ENCODE measurements around the gene MSANTD2. TPM values are rescaled to one million over a fixed set of nuclear protein-coding genes. Genes with fewer than 3 reads are reported as not detected.

The MSANTD2 gene
- total RNA-seq, 3 donors from 2014 or later, result 10.9 to 34.2 (median 27.2) TPM

DNA sequence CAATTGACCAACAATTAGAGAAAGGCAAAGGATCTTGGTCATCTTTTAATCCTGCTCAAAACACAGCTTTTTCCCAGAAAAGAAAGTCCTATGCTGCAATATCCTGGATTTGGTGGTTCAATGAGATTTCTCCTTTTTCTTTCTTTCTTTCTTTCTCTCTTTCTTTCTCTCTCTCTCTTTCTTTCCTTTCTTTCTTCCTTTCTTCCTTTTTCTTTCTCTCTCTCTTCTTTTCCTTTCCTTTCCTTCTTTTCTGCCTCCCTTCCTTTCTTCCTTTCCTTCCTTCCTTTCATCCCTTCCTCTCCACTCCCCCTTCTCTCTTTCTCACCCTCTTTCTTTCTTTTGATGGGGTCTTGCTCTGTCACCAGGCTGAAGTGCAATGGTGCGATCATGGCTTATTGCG lies 31.7 kb upstream of the MSANTD2 start:
- Histone ChIP-seq H3K4me1 (no peaks in the 10 kb centered on the region), H3K36me3 (no peaks in the 10 kb centered on the region), H3K27ac (no peak overlapping the region), H3K4me3 (no peak overlapping the region), H3K27me3 (peaks cover 0 to 7% of the 10 kb centered on the region in 2 donors), H3K9me3 (no peaks in the 10 kb centered on the region)
- no peak for DNase-seq (ENCODE audit: low spot score in 2 of 2)
- intact Hi-C loops (cut with DNase I; ENCODE audit: low total_unique reads), result loop anchor here (10.0 kb wide), 1 partner anchor 157 kb away; the partner anchor contains the start of genes SIAE and SPA17
- TF ChIP-seq, protein P1, sequence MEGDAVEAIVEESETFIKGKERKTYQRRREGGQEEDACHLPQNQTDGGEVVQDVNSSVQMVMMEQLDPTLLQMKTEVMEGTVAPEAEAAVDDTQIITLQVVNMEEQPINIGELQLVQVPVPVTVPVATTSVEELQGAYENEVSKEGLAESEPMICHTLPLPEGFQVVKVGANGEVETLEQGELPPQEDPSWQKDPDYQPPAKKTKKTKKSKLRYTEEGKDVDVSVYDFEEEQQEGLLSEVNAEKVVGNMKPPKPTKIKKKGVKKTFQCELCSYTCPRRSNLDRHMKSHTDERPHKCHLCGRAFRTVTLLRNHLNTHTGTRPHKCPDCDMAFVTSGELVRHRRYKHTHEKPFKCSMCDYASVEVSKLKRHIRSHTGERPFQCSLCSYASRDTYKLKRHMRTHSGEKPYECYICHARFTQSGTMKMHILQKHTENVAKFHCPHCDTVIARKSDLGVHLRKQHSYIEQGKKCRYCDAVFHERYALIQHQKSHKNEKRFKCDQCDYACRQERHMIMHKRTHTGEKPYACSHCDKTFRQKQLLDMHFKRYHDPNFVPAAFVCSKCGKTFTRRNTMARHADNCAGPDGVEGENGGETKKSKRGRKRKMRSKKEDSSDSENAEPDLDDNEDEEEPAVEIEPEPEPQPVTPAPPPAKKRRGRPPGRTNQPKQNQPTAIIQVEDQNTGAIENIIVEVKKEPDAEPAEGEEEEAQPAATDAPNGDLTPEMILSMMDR (IDR thresholded peaks at IDR 0.05), result no peak
- no peak for TF ChIP-seq POLR2AphosphoS5 (IDR thresholded peaks at IDR 0.05)
- TF ChIP-seq POLR2A (IDR thresholded peaks at IDR 0.05), result no peak

DNA sequence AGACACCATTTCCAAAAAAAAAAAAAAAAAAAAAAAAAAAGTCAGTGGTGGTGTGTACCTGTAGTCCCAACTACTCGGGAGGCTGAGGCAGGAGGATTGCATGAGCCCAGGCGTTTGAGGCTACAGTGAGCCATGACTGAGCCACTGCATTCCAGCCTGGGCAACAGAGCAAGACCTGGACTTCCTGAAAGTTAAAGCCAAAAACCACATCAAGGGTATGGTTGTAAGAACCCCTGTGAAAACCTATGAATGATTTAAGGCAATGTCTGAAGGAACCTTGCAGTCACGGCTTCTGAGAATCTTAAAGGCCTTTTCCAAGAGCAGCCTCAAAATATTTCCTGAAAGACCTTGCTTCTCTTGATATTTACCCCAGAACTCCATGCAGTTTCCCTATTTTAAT lies 30.5 kb upstream of the MSANTD2 start:
- no peak for DNase-seq (ENCODE audit: low spot score in 2 of 2)
- H3K9me3 ChIP-seq, result no peaks in the 10 kb centered on the region
- no peaks in the 10 kb centered on the region for H3K4me1 ChIP-seq
- intact Hi-C loops (cut with DNase I; ENCODE audit: low total_unique reads), result loop anchor here (10.0 kb wide), 1 partner anchor 156 kb away; the partner anchor contains the start of genes SIAE and SPA17
- TF ChIP-seq POLR2AphosphoS5 (IDR thresholded peaks at IDR 0.05), result no peak
- no peak for TF ChIP-seq POLR2A (IDR thresholded peaks at IDR 0.05)
- TF ChIP-seq, protein P1 (IDR thresholded peaks at IDR 0.05), result no peak
- H3K27ac ChIP-seq, result no peak overlapping the region
- H3K27me3 ChIP-seq, result peaks cover 0 to 7% of the 10 kb centered on the region in 2 donors
- H3K4me3 ChIP-seq, result no peak overlapping the region
- no peaks in the 10 kb centered on the region for H3K36me3 ChIP-seq

DNA sequence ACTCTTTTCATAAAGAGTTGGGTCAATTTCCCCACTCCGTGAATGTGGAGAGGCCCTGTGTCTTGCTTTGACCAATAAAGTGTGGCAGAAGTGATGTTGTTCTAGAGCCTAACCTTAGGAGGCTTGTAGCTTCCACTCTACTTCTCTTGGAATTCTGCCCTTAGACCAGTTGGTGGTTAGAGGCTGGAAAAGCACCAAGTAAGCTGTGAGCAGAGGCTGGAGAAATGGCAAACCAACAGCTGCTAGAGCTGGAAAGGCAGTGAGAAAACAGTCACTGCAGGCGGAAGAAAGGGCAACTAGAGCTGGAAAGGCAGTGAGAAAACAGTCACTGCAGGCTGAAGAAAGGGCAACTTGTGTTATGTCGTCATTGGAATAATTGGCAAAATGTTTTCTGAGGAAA lies 29.8 kb upstream of the MSANTD2 start:
- DNase-seq (ENCODE audit: low spot score in 2 of 2), result no peak
- no peaks in the 10 kb centered on the region for H3K36me3 ChIP-seq
- H3K4me3 ChIP-seq, result no peak overlapping the region
- intact Hi-C loops (cut with DNase I; ENCODE audit: low total_unique reads), result loop anchor here (10.0 kb wide), 1 partner anchor 155 kb away; the partner anchor contains the start of genes SIAE and SPA17
- no peaks in the 10 kb centered on the region for H3K4me1 ChIP-seq
- no peaks in the 10 kb centered on the region for H3K9me3 ChIP-seq
- H3K27ac ChIP-seq, result no peak overlapping the region
- TF ChIP-seq POLR2AphosphoS5 (IDR thresholded peaks at IDR 0.05) (no peak), POLR2A (IDR thresholded peaks at IDR 0.05) (no peak)
- TF ChIP-seq, protein P1 (IDR thresholded peaks at IDR 0.05), result no peak
- H3K27me3 ChIP-seq, result peaks cover 0 to 7% of the 10 kb centered on the region in 2 donors

DNA sequence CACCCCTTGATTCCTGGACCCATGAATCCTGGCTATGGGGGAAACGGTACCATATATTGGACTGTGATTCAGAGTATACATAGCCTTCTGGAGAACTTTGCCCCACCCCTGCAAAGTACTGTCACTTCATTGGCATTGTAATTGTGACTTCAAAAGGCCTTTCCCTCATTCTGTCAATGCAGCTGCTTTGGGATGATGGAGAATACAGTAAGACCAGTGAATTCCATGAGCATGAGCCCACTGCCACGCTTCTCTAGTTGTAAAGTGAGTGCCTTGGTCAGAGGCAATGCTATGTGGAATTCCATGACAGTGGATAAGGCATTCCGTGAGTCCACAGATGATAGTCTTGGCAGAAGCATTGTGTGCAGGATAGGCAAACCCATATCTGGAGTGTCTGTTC lies 25.7 kb upstream of the MSANTD2 start:
- H3K27ac ChIP-seq, result no peak overlapping the region
- TF ChIP-seq POLR2AphosphoS5 (IDR thresholded peaks at IDR 0.05) (no peak), POLR2A (IDR thresholded peaks at IDR 0.05) (no peak)
- TF ChIP-seq, protein P1 (IDR thresholded peaks at IDR 0.05), result no peak
- no peaks in the 10 kb centered on the region for H3K27me3 ChIP-seq
- DNase-seq (ENCODE audit: low spot score in 2 of 2), result no peak
- intact Hi-C loops (cut with DNase I; ENCODE audit: low total_unique reads), result no loop called here
- no peaks in the 10 kb centered on the region for H3K4me1 ChIP-seq
- H3K9me3 ChIP-seq, result no peaks in the 10 kb centered on the region
- H3K4me3 ChIP-seq, result no peak overlapping the region
- no peaks in the 10 kb centered on the region for H3K36me3 ChIP-seq

DNA sequence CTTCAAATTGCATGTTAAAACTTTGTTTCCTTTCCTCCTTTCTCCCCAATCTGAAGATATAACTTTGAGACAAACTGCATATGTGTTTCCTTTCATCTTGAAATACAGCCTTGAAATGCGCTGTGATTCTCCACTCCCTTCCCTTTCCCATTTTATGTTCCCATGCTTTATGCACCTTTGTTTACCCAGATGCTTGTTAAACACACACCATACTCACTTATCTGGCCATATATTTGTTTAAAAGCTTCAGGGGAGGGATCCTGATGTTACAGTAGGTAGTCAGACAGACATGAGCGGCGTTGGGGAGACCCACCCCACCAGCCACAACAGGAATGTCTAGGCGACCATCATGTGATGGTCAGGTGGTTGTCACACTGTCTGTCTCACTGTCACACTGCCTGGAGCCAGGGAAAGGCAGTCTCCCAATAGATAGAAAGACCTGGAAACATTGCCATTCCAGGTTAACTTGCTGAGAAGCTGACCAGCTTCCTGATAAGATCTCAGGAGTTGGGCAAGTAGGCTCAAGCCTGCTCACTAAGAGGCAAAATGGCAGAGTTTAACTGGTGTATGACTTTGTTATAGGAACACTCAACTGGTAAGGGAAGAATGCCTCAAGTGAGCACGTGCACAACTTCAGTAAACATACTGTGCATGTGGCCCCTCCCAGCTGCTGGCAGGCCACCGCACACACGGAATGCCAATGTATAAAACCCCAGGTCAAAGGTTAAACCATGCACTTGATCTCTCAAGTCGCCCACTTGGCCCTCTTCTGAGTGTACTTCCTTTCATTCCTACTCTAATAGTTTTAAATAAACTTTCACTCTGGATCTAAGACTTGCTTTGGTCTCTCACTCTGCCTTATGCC lies 23.5 kb upstream of the MSANTD2 start:
- TF ChIP-seq POLR2AphosphoS5 (IDR thresholded peaks at IDR 0.05), result no peak
- no peak for TF ChIP-seq POLR2A (IDR thresholded peaks at IDR 0.05)
- TF ChIP-seq, protein P1 (IDR thresholded peaks at IDR 0.05), result no peak
- Histone ChIP-seq H3K27ac (no peak overlapping the region), H3K4me1 (no peaks in the 10 kb centered on the region), H3K36me3 (no peaks in the 10 kb centered on the region), H3K27me3 (peaks cover 0 to 3% of the 10 kb centered on the region in 2 donors), H3K9me3 (no peaks in the 10 kb centered on the region), H3K4me3 (no peak overlapping the region)
- DNase-seq (ENCODE audit: low spot score in 2 of 2), result no peak
- intact Hi-C loops (cut with DNase I; ENCODE audit: low total_unique reads), result no loop called here

Data from breast epithelium (tissue), 4 donors.